Endothelial cell of umbilical vein (primary cell): ENCODE data around the gene RAD51B. TPM values are rescaled to one million over a fixed set of nuclear protein-coding genes. Genes with fewer than 3 reads are reported as not detected.

Source experiments
- BruUV-seq: library from RNA; stranded (reverse); fragments of 400-500 nt; replicated peaks from 2 replicates; lab custom pipeline; 2021; lab: Mats Ljungman, UMichigan
- CTCF ChIA-PET: fragments of 300-600, 350-600 bp; sonication (Branson Sonifier 250); formaldehyde crosslinking; loops from one replicate; lab custom pipeline; 2021; ENCODE audit warnings: antibody characterized with exemption, inconsistent platforms; lab: Charles Lee
- POLR2A ChIA-PET: fragments of 300-600, 350-600 bp; sonication (Branson Sonifier 250); formaldehyde crosslinking; loops from one replicate; lab custom pipeline; 2021; ENCODE audit warnings: antibody characterized with exemption, inconsistent platforms; lab: Charles Lee
- DNase-seq: peaks from one replicate; pipeline ENCODE4 v3.0.0-alpha.2; 2011; ENCODE audit warnings: low read depth, low spot score
- FAIRE-seq: peaks from 2 replicates; lab custom pipeline; 2011; peaks lifted over from hg19 to GRCh38; lab: Jason Lieb, UNC
- H2AFZ ChIP-seq: 2 replicates; pipeline ENCODE4 v1.6.0; 2012; ENCODE audit warnings: low read depth, low read length, control low read depth, inconsistent platforms
- H3K27ac ChIP-seq: 2 replicates; pipeline ENCODE4 v1.5.1; 2011; ENCODE audit warnings: low read depth, mild to moderate bottlenecking, control low read depth, low read length, moderate library complexity; ENCODE audit not compliant: insufficient read depth
- H3K27me3 ChIP-seq, 2 experiments: 2 replicates each; pipeline versions ENCODE4 v1.6.0 to v1.6.1; 2011; ENCODE audit warnings: low read length in 2 of 2, mixed read lengths in 1 of 2; ENCODE audit not compliant: control insufficient read depth in 2 of 2, insufficient read depth in 2 of 2
- H3K36me3 ChIP-seq, 2 experiments: 2 replicates in 1 of 2; 3 replicates in 1 of 2; pipeline ENCODE4 v1.5.1; 2011; ENCODE audit warnings: low read length in 2 of 2, mild to moderate bottlenecking in 1 of 2, moderate library complexity in 1 of 2; ENCODE audit not compliant: control insufficient read depth in 2 of 2, insufficient read depth in 2 of 2; ENCODE audit errors: extremely low read depth in 1 of 2
- H3K4me1 ChIP-seq: 3 replicates; pipeline ENCODE4 v1.5.1; 2011; ENCODE audit warnings: mild to moderate bottlenecking, low read length; ENCODE audit not compliant: control insufficient read depth, insufficient read depth; ENCODE audit errors: extremely low read depth
- H3K4me2 ChIP-seq: 2 replicates; pipeline ENCODE4 v1.6.1; 2011; ENCODE audit warnings: low read length, control low read depth, mixed read lengths; ENCODE audit not compliant: insufficient read depth
- H3K4me3 ChIP-seq, 3 experiments: fragments of 200-600 bp in 1 of 3; sonication (generic), shearing (Covaris generic) in 1 of 3; replicated peaks in 1 of 3; 2 replicates each; pipeline ENCODE4 v1.5.1; 2011 to 2016; ENCODE audit warnings: control low read depth in 3 of 3, low read length in 3 of 3, mild to moderate bottlenecking in 2 of 3, inconsistent platforms in 1 of 3, low read depth in 1 of 3, moderate library complexity in 1 of 3; ENCODE audit not compliant: insufficient read depth in 1 of 3
- H3K79me2 ChIP-seq: 2 replicates; pipeline ENCODE4 v1.6.0; 2012; ENCODE audit warnings: low read length, inconsistent platforms; ENCODE audit not compliant: control insufficient read depth, insufficient read depth
- H3K9ac ChIP-seq: replicated peaks from 2 replicates; pipeline ENCODE3; 2011; ENCODE audit warnings: low read length, control low read depth; ENCODE audit not compliant: insufficient read depth; ENCODE audit errors: extremely low read depth
- H3K9me1 ChIP-seq: replicated peaks from 3 replicates; pipeline ENCODE4 v1.6.0; 2011; ENCODE audit warnings: mild to moderate bottlenecking, low read length; ENCODE audit not compliant: control insufficient read depth, insufficient read depth; ENCODE audit errors: extremely low read depth
- H3K9me3 ChIP-seq: replicated peaks from 2 replicates; pipeline ENCODE4 v1.5.1; 2012; ENCODE audit warnings: low read length, inconsistent platforms; ENCODE audit not compliant: control insufficient read depth, insufficient read depth
- H4K20me1 ChIP-seq: replicated peaks from 2 replicates; pipeline ENCODE3; 2011; ENCODE audit warnings: mild to moderate bottlenecking, low read length; ENCODE audit not compliant: control insufficient read depth, insufficient read depth; ENCODE audit errors: extremely low read depth
- EZH2 ChIP-seq: IDR thresholded peaks from 2 replicates; pipeline ENCODE4 v1.6.1; 2012; ENCODE audit warnings: borderline replicate concordance, low read depth, mild to moderate bottlenecking, moderate library complexity, low read length, inconsistent platforms; ENCODE audit not compliant: severe bottlenecking
- FOS ChIP-seq: IDR thresholded peaks from 2 replicates; pipeline ENCODE4 v1.6.1; 2011; ENCODE audit warnings: mild to moderate bottlenecking, low read length, moderate library complexity, borderline replicate concordance; ENCODE audit not compliant: insufficient read depth
- GATA2 ChIP-seq: IDR thresholded peaks from 2 replicates; pipeline ENCODE4 v1.7.0; 2011; ENCODE audit warnings: low read depth, mild to moderate bottlenecking, moderate library complexity, mixed read lengths, low read length; ENCODE audit not compliant: insufficient read length, insufficient read depth
- JUN ChIP-seq: IDR thresholded peaks from 2 replicates; pipeline ENCODE4 v1.6.1; 2011; ENCODE audit warnings: borderline replicate concordance, low read depth; ENCODE audit not compliant: insufficient read length, insufficient read depth
- MYC ChIP-seq: IDR thresholded peaks from one replicate; pipeline ENCODE4 v1.6.1; 2011; ENCODE audit warnings: mild to moderate bottlenecking, low read depth, low read length
- POLR2A ChIP-seq: IDR thresholded peaks from 2 replicates; pipeline ENCODE4 v1.6.1; 2012; ENCODE audit warnings: low read depth, mild to moderate bottlenecking, control low read depth, low read length
- POLR2AphosphoS5 ChIP-seq: IDR thresholded peaks from 2 replicates; pipeline ENCODE4 v1.6.1; 2012; ENCODE audit warnings: low read depth, mild to moderate bottlenecking, control low read depth, low read length, moderate library complexity; ENCODE audit not compliant: insufficient read depth
- dilution Hi-C: fragments of 300-500 bp; cut with MboI; formaldehyde crosslinking; loops from one replicate; pipeline ENCODE4 v1.15.0; 2019; ENCODE audit warnings: low sequenced_read_pairs; ENCODE audit not compliant: extremely low pct_ligation_motif_present
- intact Hi-C: fragments of 100-400 bp; cut with micrococcal nuclease; formaldehyde crosslinking; loops from one replicate; pipeline ENCODE4 v1.10.0; 2022
- polyA plus RNA-seq, 4 experiments: library from polyadenylated mRNA; depleted of rRNA in 3 of 4; stranded (reverse) in 3 of 4; unstranded in 1 of 4; fragments of >200 nt; gene quantifications; 2 replicates each; pipeline versions ENCODE4 v1.2.1 to v1.2.3, GENCODE V29; 2011 to 2012; ENCODE audit warnings: missing spikeins in 1 of 4
- total RNA-seq: library from RNA; stranded (reverse); gene quantifications from 2 replicates; pipeline ENCODE4 v1.2.3, GENCODE V29; 2021
- TF ChIP-seq, protein P1 (sequence below), 2 donors: IDR thresholded peaks; 1 replicate in 1 of 2; 2 replicates in 1 of 2; pipeline ENCODE4 v1.5.1; 2011; ENCODE audit warnings: low read length in 2 of 2, mild to moderate bottlenecking in 2 of 2, moderate library complexity in 2 of 2, control low read depth in 1 of 2, inconsistent platforms in 1 of 2, low read depth in 1 of 2; ENCODE audit not compliant: insufficient read depth in 1 of 2; ENCODE audit errors: extremely low read depth in 1 of 2
- TF ChIP-seq, protein P2 (sequence below): IDR thresholded peaks from 2 replicates; pipeline ENCODE4 v1.6.1; 2011; ENCODE audit not compliant: insufficient read depth, insufficient read length

RAD51B gene
- total and polyA plus RNA-seq, 2 donors (not counting 3 experiments of a cell fraction or from before 2014, with no cell fraction given) = 3.9 to 19.0 TPM

DNA sequence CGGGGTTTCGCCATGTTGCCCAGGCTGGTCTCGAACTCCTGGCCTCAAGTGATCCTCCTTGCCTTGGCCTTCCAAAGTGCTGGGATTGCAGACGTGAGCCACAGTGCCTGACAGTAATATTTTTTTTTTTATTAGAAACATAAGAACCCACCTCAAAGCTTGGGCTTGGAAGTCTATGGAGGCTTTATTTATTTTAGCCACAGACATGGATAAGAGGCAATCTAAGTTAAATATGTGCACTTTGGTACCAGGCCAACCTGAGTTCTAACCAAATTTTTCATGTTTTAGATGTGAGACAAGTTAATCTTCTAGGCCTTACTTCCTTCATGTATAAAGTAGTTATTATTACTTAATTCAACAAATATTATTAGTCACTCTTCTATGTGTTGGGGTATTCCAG, 96.9 kb downstream of the RAD51B start:
- H2AFZ ChIP-seq = no peak overlapping the region
- H3K9ac ChIP-seq = no peak overlapping the region
- H4K20me1 ChIP-seq = no peaks in the 10 kb centered on the region
- dilution Hi-C loops = no loop called here
- H3K9me1 ChIP-seq = no peaks in the 10 kb centered on the region
- no peak overlapping the region for H3K27ac ChIP-seq
- BruUV-seq = no TSS peak
- no peaks in the 10 kb centered on the region for H3K79me2 ChIP-seq
- FAIRE-seq (no peak), DNase-seq (no peak)
- no peak overlapping the region for H3K4me3 ChIP-seq
- intact Hi-C loops = no loop called here
- no peaks in the 10 kb centered on the region for H3K9me3 ChIP-seq
- ChIA-PET POLR2A (no interaction called here), CTCF (no interaction called here)
- H3K4me1 ChIP-seq = no peaks in the 10 kb centered on the region
- H3K36me3 ChIP-seq = no peaks in the 10 kb centered on the region
- H3K27me3 ChIP-seq = no peaks in the 10 kb centered on the region
- no peak overlapping the region for H3K4me2 ChIP-seq
- TF ChIP-seq FOS (no peak), MYC (no peak), EZH2 (no peak), POLR2AphosphoS5 (no peak), JUN (no peak), POLR2A (no peak), GATA2 (no peak)
- TF ChIP-seq, protein P1, sequence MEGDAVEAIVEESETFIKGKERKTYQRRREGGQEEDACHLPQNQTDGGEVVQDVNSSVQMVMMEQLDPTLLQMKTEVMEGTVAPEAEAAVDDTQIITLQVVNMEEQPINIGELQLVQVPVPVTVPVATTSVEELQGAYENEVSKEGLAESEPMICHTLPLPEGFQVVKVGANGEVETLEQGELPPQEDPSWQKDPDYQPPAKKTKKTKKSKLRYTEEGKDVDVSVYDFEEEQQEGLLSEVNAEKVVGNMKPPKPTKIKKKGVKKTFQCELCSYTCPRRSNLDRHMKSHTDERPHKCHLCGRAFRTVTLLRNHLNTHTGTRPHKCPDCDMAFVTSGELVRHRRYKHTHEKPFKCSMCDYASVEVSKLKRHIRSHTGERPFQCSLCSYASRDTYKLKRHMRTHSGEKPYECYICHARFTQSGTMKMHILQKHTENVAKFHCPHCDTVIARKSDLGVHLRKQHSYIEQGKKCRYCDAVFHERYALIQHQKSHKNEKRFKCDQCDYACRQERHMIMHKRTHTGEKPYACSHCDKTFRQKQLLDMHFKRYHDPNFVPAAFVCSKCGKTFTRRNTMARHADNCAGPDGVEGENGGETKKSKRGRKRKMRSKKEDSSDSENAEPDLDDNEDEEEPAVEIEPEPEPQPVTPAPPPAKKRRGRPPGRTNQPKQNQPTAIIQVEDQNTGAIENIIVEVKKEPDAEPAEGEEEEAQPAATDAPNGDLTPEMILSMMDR (IDR thresholded peaks at IDR 0.05; ENCODE audit: extremely low read depth in 1 of 2, insufficient read depth in 1 of 2, low read depth in 1 of 2, low read length in 2 of 2) = no peak
- TF ChIP-seq, protein P2, sequence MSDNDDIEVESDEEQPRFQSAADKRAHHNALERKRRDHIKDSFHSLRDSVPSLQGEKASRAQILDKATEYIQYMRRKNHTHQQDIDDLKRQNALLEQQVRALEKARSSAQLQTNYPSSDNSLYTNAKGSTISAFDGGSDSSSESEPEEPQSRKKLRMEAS = no peak
